Measurements from ENCODE around the gene CHDH.

Gene CHDH

GRCh38 chr3:53789459-53789858, 56.8 kb downstream of the CHDH start:
- no peak for DNase-seq (ENCODE audit: low spot score)

DNA sequence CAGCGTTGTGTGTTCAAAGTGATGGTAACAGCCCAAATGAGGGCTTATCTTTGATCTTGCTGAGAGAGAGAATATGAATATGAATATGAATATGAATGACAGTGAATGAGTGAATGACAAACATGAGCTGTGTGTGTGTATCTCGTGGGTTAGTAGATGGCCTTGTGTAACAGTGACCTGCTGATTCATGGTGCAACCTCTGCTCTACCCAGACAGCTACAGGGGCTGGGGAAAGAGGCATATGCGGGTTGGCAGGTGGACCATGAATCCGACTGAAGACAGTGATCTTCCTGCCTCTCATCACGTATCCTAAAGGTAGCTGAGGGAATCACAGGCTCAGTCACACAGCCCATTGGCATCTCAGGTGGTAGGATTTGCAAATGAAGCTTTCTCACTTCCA, 58.2 kb downstream of the CHDH start:
- DNase-seq (ENCODE audit: low spot score), result no peak

GRCh38 chr3:53787016-53787415, 59.2 kb downstream of the CHDH start:
- DNase-seq (ENCODE audit: low spot score), result no peak

- DNase-seq (ENCODE audit: low spot score), result no peak
Observed at GRCh38 chr3:53780806-53781205, 65.4 kb downstream of the CHDH start.

- DNase-seq (ENCODE audit: low spot score), result no peak
Observed at GRCh38 chr3:53780171-53780570, 66.0 kb downstream of the CHDH start.

GRCh38 chr3:53778153-53778552, 68.1 kb downstream of the CHDH start:
- no peak for DNase-seq (ENCODE audit: low spot score)

DNA sequence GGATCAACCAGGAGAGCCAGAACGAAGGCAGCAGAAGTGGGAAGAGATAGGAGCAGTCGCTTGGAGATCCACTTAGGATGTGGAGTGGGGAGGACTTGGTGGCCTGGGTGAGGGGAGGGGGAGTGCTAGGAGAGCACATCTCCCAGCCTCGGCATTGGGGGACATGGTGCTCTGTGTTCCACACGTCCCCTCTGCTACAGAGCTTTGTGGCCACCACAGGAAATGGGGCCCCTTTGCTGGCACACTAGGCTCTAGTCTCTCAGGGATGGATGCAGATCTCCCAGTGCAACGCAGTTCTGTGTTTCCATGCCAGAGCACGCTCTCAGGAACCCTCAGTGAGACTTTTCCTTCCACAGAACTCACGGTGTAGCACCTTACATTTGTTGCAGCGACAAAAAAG, 68.8 kb downstream of the CHDH start:
- DNase-seq (ENCODE audit: low spot score), result no peak

DNA sequence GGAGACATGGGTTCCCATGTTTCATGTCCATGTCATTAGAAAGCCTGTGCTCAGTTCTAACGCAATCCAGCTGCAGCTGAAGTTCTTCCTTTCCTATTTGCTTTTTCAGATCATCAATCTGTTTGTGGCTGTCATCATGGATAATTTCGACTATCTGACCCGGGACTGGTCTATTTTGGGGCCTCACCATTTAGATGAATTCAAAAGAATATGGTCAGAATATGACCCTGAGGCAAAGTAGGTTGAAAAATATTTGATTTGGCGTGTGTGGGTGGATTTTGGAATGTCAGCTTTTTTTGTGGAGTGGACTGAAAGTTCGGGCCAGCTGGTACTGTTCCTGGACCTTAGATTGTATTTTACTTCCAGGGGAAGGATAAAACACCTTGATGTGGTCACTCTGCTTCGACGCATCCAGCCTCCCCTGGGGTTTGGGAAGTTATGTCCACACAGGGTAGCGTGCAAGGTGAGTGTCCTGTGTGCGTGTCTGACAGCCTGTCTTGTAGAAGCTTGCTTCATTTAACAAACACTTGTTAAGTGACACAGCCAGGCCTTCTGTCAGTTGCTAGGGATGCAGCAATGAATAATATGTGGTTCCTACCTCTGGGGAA, 69.6 kb downstream of the CHDH start:
- no peak for DNase-seq (ENCODE audit: low spot score)

- DNase-seq (ENCODE audit: low spot score), result no peak
Observed at GRCh38 chr3:53775834-53776251, 70.4 kb downstream of the CHDH start.

DNA sequence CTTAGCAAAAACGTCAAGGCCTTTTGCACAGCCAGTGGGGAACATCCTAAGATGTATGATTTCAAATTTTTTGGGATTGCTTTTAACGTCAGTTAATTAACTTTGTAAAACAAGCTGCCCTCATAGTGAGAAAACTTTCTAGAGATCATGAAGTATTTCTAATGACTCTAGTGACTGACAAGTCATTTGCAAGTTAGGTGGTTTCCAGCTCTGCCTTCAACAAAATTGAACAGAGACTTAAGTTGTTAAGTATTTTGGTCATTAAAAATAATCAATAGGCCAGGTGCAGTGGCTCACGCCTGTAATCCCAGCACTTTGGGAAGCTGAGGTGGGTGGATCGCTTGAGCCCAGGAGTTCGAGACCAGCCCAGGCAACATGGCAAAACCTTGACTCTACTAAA, 71.2 kb downstream of the CHDH start:
- DNase-seq (ENCODE audit: low spot score), result no peak

- DNase-seq (ENCODE audit: low spot score), result no peak
Observed at GRCh38 chr3:53774414-53774813, 71.8 kb downstream of the CHDH start.

GRCh38 chr3:53773611-53774368, 72.4 kb downstream of the CHDH start:
- no peak for DNase-seq (ENCODE audit: low spot score)

DNA sequence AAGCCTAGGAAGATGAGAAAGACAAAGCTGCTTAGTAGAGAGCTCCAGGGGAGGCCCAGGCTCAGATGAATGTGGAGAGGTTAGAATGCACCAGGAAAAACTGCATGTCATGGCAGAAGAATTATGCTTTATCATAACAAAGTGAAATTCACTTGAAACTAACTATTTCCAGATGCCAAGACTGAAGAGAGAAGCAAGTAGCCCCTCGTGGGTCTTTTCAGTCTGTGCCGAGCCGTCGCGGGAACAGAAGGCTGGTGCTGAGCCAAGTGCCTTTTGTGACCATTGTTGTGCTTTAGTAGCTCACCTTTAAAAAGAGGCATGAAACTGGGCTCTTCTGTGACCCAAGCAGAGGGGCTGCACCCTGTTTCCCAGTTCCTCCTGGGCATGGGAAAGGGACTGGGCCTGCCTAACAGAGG, 73.2 kb downstream of the CHDH start:
- DNase-seq (ENCODE audit: low spot score), result no peak

GRCh38 chr3:53772562-53772961, 73.7 kb downstream of the CHDH start:
- no peak for DNase-seq (ENCODE audit: low spot score)

- DNase-seq (ENCODE audit: low spot score), result no peak
Observed at GRCh38 chr3:53768478-53769459, 77.5 kb downstream of the CHDH start.

DNA sequence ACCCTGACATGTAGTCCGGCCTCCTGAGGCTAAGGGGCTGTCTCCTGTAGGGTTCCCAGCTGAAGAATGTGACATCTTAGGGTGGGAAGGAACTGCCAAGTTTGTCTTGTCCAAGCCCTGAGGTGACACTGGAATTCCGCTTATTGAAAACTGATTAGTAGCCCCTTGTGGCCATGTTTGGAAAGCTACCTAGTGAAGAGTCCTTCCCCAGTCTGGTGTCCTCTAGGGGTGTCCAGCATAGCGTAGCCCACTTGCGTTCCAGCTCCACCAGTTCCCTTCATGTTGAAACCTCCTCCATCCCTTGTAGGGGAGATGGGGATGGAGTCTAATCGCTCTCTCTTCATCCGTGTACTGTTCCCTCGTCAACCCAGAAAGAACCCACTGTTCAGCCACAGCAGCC, 79.5 kb downstream of the CHDH start:
- no peak for DNase-seq (ENCODE audit: low spot score)

DNA sequence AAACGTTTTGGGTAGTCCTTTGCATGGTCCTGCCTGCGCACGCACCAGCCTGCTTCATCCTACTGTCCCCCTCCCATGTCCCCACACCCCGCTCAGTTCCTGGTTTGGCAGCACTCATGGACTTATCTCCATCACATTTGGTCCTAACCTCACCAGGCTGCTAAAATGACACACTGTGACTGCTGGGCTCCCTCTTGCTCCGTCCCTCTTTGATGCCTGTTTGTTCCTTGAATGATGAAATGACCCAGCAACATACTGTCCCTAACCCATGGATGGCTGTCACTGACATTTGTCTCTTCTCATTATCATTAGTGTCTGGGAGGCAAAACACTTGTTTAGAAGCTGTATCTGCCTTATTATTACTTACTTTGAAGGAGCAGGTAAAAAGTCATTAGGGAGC, 80.5 kb downstream of the CHDH start:
- DNase-seq (ENCODE audit: low spot score), result no peak

DNA sequence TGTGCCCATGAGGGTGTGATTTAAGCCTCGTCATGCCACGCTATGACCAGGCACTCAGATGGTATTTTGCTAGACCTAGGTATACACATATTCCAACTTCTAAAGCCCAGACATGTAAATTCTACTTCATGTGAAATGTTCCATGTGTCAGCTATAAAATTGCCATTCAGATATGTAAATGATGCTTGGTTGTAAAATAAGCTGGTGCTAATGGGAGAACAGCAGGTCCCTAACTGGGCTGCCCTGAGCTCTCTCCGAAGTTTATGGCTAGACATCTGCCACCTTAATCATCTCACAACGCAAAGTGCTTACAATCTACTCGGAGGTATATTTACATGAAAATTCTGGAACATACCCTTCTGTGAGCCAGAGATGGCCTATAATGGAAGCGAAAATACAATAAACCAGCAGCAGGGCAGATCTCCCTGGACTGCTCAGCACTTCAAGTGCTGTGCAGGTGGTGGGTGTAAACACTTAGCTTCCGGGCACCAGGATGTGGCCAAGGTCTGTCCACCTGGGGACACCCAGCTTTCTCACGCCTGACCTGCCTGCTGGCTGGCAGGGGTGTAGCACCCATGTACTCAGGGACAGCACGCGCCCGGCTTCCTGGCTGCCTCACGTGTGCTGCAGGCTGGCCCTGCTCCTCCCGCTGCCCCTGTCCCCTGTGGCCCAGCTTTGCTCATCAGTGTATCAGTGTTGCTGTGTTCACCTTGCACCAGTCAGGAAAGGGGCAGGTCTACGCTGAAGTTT, 82.0 kb downstream of the CHDH start:
- DNase-seq (ENCODE audit: low spot score), result no peak

- no peak for DNase-seq (ENCODE audit: low spot score)
Observed at GRCh38 chr3:53763353-53763752, 82.9 kb downstream of the CHDH start.
